ENCODE measurements around the gene STEAP1.
"Not testable (repeated sequence)": the region's sequence is repeated elsewhere in the genome, so short reads cannot be mapped to it uniquely, and the experiment has no call there.

Gene STEAP1

DNA sequence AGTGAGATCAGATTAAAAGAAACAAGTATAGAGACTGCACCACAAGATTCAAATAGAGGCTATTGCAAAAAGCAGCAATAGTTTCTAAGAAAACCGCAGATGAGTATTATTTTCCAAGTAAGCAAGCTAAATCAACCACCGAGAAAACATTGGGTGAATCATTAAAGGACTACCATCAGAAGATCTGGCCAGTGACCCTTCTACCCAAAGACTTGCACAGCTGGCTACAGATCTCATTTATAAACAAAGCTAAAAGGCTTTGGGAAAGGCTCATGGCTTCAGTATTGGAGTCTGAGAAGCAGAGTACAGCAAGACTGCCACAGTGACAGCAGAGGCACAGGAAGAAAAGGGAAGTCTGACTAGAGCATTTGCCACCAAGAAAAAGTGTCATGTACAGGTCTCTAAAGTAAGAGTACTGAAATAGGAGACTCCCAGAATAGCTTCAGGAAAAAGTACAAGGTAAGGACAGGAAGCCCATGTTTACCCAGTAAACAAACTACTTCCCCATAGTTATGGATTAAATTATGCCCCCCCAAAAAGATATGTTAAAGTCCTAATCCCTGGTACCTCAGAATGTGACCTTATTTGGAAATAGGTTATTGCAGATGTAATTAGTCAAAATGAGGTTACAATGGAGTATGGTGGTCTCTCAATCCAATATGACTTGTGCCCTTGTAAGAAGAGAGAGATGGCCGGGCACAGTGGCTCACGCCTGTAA, 19.0 kb downstream of the STEAP1 start:
- no peak for DNase-seq (ENCODE audit: low read depth, low spot score)

DNA sequence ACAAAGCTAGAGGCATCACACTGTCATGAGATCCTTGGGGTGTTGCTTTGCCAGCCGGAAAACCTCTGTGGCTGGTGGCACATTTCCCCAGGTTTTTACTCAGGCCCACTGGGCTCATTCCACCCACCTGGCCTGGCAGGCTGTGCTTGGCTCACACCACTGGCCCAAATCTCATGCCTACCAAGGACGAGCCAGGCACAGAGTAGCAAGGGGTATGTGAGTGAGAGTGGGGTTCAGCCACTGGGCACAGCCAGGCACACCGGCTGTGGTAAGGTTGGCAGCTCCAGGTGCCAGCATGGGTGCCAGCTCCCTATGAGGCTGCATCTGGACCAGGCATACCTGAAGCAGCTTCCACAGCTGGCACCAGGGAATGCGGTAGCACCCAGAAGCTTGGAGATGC, 21.4 kb downstream of the STEAP1 start:
- DNase-seq (ENCODE audit: low read depth, low spot score), result no peak

DNA sequence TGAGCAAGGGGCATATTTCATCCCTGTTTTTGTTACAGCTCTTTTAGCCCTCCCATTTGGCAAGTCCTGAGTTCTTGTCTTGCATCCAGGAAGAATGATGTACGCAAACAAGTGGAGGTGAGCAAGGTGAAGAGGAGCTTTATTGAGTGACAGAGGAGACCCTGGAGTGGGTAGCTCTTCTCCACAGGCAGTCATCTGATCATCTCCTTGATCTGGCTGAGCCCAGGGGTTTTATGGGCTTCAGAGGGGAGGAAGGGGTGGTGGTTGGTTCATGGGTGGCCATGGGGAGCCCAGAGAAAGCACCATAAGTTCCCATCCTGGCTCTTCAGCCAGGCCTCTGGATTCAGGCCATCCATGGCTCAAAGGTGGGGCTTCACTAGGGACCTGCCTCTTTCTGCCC, 21.9 kb downstream of the STEAP1 start:
- no peak for DNase-seq (ENCODE audit: low read depth, low spot score)

DNA sequence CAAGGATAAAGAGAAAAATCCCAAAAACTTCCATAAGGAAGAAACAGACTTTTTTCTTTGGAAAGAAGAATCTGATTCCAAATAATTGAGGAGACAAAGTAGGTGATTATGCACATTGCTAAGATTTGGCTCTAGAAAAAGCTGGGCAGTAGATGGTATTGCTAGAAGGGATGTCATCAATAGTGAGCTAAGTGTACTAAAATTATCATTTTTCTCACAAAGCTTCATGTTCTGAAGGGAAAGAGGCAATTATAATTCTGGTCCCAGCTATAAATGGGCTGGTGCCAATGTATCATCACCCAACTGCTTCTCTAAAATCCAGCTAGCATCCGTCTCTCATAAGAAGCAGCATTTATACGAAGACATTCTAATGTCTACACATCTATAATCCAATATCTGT, 23.9 kb downstream of the STEAP1 start:
- no peak for DNase-seq (ENCODE audit: low read depth, low spot score)

DNA sequence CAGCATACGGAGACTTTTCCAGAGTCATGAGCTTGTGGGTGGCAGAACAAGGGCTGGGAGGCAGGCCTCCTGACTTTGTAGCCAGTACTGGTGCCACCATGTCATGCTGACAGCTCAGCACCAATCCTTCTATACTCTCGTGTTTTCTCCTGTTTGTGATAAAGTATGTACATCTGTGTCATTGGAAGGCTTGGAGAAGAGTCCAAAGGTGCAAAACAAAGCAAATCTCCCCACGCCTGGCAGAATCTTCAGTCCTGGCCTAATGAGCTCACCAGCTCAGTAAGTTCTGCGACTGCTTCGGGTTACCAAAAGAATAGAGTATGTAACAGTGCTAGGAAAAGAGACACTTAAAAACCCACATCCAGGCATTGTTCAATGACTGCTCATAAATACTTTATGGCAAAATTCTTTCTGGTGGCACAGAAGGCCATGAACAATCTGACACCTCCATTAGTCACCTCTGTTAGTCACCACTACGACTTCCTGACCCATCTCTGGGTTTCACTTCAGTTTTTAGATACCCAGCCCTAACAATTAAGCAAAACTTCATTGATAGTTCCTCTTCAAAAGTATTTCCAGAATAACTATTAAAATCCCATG, 24.5 kb downstream of the STEAP1 start:
- no peak for DNase-seq (ENCODE audit: low read depth, low spot score)

DNA sequence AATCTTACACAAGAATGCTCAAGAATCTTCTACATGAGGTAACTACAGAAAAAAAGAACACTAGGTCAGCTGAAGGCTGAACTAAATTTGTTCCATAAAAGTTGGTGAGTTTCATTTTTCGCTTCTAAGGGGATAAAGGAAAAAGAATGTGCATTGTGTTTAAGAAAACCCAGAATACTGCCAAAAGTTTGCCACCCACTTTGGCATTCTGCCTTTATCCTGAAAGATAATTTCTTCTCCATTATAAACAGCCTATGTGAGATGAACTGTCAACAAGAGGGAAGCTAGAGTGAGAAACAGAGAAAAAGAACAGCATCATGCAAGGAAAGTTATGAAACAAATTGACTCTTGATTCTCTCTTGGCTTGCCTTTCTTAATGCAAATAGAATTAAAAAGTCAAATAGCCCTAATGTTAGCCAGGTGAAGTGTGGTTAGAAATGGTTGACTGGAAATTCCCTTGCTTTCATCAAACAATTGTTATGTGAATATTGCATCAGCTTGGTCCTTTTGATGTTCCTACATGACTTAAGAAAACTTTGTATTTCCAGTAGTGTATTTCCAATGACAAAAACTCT, 25.8 kb downstream of the STEAP1 start:
- no peak for DNase-seq (ENCODE audit: low read depth, low spot score)

DNA sequence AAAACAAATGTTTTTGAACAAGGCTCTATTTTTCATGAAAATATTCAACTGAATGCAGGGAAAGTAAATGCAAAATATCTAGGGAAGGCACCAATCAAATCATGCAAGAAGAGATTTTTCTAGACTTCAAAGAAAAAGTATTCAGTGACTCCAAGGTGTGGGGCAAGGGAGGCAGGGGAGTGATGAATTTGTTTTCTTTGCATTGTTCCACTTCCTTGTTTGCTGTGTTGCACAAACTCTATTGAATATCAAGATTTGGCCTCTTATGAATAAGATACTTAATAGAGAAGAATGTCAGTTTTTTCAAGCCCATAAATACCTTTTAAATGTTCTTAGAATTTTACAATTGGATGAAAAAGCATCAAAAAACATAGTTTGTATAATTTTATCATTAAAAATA, 26.4 kb downstream of the STEAP1 start:
- no peak for DNase-seq (ENCODE audit: low read depth, low spot score)

DNA sequence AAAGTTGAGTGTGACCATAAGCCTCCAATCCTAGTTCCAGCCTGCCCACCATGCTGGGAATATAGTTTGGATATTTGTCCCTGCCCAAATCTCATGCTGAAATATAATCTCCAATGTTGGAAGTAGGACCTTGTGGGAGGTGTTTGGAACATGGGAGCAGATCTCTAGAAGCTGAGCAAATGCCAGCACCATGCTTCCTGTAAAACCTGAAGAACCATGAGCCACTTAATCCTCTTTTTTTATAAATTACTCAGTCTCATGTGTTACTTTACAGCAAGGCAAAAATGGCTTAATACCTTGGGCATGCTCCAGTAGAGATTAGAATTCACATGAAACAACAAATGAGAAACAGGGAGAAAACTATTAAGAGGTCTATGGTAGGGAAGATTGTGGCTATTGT, 27.2 kb downstream of the STEAP1 start:
- DNase-seq (ENCODE audit: low read depth, low spot score), result no peak

DNA sequence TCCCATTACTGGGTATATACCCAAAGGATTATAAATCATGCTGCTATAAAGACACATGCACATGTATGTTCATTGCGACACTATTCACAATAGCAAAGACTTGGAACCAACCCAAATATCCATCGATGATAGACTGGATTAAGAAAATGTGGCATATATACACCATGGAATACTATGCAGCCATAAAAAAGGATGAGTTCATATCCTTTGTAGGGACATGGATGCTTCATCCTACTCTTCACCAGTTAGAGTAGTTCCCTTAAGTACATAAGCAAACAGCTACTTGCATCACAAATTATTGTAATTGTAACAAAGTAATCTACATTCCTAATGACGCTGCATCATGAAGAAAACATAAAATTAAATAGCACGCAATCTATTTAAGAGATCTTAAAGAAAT, 32.0 kb downstream of the STEAP1 start:
- DNase-seq (ENCODE audit: low read depth, low spot score), result not testable (repeated sequence)

DNA sequence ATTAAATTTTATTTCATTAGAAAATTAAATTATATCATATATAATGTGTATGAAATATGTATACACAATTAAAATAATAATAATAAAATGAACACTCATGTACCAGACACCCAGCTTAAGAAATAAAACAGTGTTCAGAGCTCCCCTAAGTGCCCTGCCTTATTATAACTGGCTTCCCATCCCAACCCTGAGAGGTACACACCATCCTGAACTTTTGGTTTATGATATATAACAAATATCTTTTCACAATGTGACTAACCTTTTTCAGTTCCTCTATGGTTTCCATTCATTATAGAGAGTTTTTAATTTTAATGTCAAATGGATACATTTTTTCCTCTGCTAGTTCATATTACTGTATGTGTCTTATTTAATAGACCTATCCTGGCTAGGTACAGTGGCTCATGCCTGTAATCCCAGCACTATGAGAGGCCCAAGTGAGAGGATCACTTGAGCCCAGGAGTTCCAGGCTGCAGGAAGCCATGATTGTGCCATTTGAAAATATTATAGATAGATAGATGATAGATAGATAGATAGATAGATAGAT, 33.3 kb downstream of the STEAP1 start:
- DNase-seq (ENCODE audit: low read depth, low spot score), result no peak

DNA sequence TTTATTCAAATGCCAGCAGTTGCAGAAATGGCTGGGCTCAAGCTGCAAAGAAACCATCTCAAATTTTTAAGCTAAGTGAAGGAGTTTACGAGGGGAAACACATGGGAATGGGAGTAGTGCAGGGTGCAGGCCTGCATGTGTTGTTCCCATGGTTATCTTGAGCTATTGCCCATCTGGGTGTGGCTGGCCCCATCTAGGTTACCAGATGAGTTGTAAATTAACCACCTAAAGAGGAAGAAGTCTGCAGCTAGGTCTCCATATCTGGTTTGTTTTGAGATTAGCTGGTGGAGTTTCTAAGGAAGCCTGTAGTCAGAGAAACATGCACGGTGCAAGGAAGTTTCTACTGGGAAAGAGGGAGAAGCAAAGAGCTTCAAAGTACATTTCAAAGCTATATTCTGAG, 34.0 kb downstream of the STEAP1 start:
- DNase-seq (ENCODE audit: low read depth, low spot score), result no peak

DNA sequence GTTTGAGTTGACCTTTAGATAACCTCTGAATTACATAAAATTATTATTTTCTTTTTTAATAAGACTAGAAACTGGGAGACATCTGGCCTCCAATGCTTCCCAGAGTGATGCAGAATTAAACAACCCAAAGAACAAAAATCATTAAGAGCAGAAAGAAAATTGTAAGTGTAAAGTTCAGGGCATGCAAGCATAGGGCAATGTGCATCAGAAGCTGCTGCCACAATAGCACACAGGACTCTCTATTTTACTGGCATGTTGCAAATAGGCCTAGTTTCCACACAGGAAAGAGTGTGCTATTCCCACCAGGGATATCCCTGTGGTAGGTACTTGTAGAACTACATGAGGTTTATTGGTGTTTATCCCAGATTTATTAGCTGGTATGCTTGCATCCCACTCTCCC, 36.7 kb downstream of the STEAP1 start:
- DNase-seq (ENCODE audit: low read depth, low spot score), result no peak

DNA sequence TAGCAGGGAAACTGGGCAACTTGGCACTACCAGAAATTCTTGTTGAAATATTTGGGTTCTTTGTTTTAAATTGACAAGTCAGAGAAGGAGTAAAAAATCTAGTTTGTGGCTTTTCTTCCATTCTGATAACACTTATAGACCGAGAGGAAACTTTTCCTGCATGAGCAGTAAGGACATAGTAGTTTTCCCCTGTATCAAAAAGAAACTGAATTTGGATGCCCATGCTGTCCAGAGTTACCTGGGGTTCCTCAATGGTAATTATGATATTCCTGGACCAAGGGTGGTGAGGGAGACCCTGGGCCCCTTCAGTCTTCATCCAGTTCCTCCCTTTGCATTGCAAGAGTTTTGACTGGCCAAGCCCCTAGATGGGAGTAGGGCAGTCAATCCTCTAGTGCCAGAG, 37.4 kb downstream of the STEAP1 start:
- no peak for DNase-seq (ENCODE audit: low read depth, low spot score)

DNA sequence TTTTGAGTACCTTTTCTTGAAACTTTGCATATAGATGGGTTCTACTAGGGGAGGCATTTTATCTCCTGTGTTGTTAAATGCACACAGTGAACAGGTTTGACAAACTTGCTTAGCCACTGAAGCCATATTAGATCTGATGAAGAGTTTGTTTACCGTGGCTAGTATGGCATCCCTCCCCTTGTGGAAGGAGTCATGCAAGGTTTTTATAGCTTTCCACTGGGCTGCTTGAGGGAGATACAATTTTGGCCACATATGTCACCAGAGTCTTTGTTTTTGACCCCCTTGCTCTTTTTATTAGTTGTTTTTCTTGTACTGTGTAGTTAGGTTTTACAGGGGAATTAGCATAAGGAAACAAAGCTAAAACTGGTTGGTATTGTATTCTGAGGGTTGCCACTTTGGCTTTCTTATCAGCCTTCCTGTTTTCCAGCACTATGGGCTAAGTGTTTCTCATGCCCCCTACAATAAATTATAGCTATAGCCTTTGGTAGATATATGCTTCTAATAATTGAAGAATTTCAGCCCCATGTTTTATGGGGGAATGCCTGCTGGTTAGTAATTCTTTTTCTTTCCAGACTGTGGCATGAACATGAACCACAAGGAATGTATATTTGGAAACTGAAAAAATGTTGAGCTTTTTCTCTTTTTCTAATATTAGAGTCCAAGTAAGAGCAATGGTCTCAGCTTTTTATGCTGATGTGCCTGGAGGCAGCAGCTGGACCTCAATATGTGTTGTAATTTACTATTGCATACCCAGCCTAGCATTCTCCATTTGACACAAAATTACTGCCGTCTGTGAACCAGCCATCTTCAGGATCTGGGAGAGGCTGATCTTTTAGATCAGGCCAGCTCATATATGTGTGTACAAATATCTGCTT, 38.8 kb downstream of the STEAP1 start:
- DNase-seq (ENCODE audit: low read depth, low spot score), result no peak

DNA sequence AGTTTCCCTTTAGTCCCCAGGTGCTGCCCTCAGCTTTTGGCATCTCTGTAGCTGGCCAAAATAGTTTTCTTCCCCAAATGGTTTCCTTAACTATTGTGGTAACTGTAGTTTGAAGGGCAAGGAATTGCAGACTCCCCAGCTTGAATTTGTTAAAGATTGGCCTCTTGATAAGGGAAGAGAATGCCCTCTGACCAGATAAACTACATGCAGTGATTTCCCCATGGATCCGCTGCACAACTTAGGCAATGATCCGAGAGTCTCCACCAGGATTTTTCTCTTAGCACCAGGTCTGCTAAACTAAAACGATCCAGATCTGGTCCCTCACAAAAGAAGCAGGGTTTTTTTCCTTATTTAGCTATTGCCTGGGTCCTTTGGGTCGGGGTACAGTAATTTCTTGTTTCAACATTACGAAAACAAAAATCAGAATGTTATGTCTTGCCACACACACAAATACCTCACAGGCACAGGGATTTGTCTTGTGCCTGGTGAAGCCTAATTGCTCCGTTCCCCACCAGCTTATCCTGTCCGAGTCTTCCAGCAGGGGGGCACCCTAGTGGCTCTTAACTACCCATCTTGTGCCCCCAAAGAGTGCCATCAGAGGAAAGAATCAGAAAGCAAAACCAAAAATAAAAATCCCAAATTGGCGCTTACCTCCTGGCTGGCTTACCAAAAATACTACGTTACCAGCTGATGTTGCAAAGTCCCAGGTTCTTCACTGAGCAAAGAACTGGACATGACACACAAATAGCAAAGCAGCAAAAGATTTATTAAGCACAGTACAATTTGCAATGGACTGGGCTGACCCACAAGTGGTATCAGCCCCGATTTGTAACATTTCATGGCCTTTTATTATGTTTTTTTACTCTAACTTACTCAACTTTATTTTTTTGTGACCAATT, 40.9 kb downstream of the STEAP1 start:
- DNase-seq (ENCODE audit: low read depth, low spot score), result no peak

DNA sequence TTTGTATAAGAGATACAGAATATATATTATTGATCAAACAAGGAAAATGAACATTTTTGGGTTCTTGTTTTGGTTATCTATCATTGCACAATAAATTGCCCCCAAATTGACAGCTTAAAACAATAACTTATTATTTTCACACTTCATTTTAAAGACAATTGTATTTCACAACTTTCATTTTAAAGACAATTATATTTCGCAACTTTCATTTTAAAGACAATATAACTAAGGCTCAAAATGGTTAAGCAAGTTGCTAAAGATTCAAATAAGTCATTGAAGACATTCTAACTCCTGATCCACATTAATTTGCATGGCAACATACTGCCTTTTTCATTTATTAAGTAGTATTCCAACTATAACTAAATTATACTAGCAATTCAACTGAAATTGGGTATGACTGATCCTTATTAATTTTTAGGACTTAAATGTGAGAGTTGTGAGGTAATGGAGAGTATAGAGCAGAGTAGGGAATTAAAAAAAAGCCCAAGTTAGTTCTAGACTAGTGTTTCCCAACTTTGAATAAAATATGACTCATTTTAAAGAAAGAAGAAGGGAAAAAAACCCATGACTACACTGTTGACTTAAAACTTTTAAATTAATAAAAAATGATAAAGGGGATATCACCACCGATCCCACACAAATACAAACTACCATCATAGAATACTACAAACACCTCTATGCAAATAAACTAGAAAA, 47.4 kb downstream of the STEAP1 start:
- DNase-seq (ENCODE audit: low read depth, low spot score), result no peak

DNA sequence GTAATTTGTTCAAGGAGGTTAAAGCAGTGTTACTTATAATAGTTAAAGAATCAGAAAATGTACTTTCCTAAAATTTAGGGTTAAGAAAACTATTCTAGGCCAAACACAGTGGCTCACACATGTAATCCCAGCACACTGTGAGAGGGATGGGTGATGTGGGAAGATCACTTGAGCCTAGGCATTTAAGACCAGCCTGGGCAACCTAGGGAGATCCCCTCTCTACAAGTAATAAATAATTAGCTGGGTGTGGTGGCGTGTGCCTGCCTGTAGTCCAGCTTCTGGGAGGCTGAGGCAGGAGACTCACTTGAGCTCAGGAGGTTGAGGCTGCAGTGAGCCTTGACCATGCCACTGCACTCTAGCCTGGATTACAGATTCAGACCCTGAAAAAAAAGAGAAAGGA, 53.7 kb downstream of the STEAP1 start:
- no peak for DNase-seq (ENCODE audit: low read depth, low spot score)

DNA sequence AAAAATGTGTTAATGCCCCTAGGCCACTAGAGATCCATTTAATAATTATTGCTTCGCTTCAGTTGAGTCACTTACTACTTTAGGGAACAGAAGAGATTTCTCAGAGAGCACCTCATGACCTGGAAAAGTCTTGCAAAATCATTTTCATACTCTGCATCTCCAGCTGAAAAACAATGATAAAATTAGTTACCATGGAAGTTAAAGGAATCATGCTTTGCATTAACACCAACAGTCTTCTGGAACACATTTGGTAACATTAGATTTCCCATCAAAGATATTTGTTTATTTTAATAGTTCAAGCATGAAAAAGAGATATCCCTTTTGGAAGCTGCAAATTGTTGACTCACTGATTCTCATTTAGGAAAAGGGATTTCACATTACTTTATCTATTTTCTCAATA, 55.5 kb downstream of the STEAP1 start:
- DNase-seq (ENCODE audit: low read depth, low spot score), result no peak

DNA sequence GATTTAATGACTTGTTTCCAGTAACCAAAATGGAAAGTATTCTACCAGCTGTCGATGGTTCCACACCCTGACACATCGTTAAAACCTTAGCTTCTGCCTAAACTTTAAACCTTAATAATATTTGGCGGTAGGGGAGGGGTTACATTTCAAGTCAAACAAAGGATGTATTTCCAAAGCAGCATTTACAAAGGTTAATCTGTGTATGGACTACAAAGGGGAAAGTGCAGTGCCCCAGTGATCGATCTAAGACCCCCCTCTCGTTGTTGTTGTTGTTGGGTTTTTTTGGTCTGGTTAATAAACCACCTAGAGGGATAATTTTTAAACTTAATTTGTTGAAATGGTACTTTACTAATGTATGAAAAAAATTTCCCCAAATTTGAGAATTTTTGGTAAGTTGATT, 56.2 kb downstream of the STEAP1 start:
- DNase-seq (ENCODE audit: low read depth, low spot score), result no peak

DNA sequence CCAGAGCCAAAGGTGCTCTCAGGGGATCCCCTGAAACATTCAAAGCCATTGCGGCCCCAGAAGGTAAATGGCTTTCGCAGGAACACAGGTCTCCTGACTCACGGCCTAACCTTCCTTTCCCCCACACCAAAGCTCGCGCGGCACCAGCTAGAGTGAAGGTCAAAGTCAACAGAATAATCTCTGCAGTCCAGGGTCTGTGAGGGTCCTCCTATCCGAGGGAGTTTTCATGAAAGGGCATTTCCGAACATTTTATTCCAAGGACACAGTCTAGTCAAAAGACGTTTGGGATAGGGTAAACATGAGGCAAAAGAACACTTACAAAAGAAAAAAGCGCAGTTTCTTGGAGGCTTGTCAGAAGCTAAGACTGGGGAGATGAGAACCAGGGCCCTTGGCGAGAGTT, 56.7 kb downstream of the STEAP1 start:
- DNase-seq (ENCODE audit: low read depth, low spot score), result no peak

Data from smooth muscle cell of the brain vasculature (primary cell).